KMS-11 (cell line): Measurements from ENCODE around the gene RNF220.

ENCODE experiments used
- H2AFZ ChIP-seq: fragments of 200-600 bp; sonication (generic); 2 replicates; pipeline ENCODE4 v1.6.1; 2016; ENCODE audit warnings: antibody characterized with exemption, mixed run types, low read depth
- H3K27ac ChIP-seq: fragments of 200-600 bp; sonication (generic); 2 replicates; pipeline ENCODE4 v1.6.1; 2016; ENCODE audit warnings: mild to moderate bottlenecking, mixed run types
- H3K27me3 ChIP-seq: fragments of 200-600 bp; sonication (generic); 2 replicates; pipeline ENCODE4 v1.6.1; 2017; ENCODE audit warnings: mild to moderate bottlenecking, low read depth, mixed run types, moderate library complexity; ENCODE audit not compliant: insufficient read depth
- H3K36me3 ChIP-seq: fragments of 200-600 bp; sonication (generic); 2 replicates; pipeline ENCODE4 v1.6.1; 2017; ENCODE audit warnings: mild to moderate bottlenecking, mixed run types; ENCODE audit not compliant: insufficient read depth
- H3K4me1 ChIP-seq: fragments of 200-600 bp; sonication (generic); 2 replicates; pipeline ENCODE4 v1.6.1; 2016; ENCODE audit warnings: mild to moderate bottlenecking, low read depth, mixed run types; ENCODE audit not compliant: poor library complexity, severe bottlenecking
- H3K4me2 ChIP-seq: fragments of 200-600 bp; sonication (generic); 2 replicates; pipeline ENCODE4 v1.7.0; 2016; ENCODE audit warnings: mild to moderate bottlenecking, mixed run types
- H3K4me3 ChIP-seq: fragments of 200-600 bp; sonication (generic); IDR thresholded peaks from 2 replicates; pipeline ENCODE4 v1.6.1; 2017; ENCODE audit warnings: low read depth, low read length, mixed read lengths; ENCODE audit not compliant: insufficient read depth
- H3K79me2 ChIP-seq: fragments of 200-600 bp; sonication (generic); 2 replicates; pipeline ENCODE4 v1.6.1; 2016; ENCODE audit warnings: low read depth, mixed run types; ENCODE audit not compliant: insufficient read depth
- H3K9ac ChIP-seq: fragments of 200-600 bp; sonication (generic); 2 replicates; pipeline ENCODE4 v1.6.1; 2016; ENCODE audit warnings: mild to moderate bottlenecking, mixed run types
- H4K20me1 ChIP-seq: fragments of 200-600 bp; sonication (generic); 2 replicates; pipeline ENCODE4 v1.6.1; 2016; ENCODE audit warnings: mild to moderate bottlenecking, mixed run types; ENCODE audit not compliant: insufficient read depth
- TF ChIP-seq, protein P1 (sequence below): fragments of 200-600 bp; sonication (generic); conservative IDR thresholded peaks from 2 replicates; pipeline ENCODE4 v1.6.1; 2017; ENCODE audit warnings: low read depth, mild to moderate bottlenecking, antibody characterized with exemption, low read length, moderate library complexity, mixed read lengths

The RNF220 gene

DNA sequence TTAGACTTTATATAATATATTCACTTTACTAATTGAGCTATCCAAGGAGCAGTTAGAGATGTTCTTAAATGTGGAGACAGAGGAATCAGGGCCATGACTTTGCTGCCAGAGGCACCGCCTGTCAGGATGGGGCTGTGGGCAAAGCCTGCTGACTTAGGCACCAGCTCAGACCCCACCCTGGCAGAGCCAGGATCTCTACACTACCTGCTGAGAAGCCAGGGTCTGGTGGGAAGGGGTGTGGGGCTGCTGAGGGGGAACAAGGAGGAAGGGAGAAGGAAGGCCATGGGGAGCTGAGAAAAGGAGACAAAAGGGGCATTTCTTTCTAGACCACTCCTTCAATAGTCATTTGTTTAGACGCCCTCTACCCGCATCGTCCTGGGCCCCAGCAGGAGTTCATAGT lies 164.4 kb downstream of the RNF220 start:
- Histone ChIP-seq H2AFZ (no peak overlapping the region), H3K4me3 (no peak overlapping the region), H4K20me1 (no peaks in the 10 kb centered on the region), H3K79me2 (no peaks in the 10 kb centered on the region), H3K9ac (no peak overlapping the region), H3K27me3 (no peaks in the 10 kb centered on the region), H3K27ac (no peak overlapping the region), H3K4me1 (no peaks in the 10 kb centered on the region), H3K4me2 (no peak overlapping the region), H3K36me3 (no peaks in the 10 kb centered on the region)
- TF ChIP-seq, protein P1, sequence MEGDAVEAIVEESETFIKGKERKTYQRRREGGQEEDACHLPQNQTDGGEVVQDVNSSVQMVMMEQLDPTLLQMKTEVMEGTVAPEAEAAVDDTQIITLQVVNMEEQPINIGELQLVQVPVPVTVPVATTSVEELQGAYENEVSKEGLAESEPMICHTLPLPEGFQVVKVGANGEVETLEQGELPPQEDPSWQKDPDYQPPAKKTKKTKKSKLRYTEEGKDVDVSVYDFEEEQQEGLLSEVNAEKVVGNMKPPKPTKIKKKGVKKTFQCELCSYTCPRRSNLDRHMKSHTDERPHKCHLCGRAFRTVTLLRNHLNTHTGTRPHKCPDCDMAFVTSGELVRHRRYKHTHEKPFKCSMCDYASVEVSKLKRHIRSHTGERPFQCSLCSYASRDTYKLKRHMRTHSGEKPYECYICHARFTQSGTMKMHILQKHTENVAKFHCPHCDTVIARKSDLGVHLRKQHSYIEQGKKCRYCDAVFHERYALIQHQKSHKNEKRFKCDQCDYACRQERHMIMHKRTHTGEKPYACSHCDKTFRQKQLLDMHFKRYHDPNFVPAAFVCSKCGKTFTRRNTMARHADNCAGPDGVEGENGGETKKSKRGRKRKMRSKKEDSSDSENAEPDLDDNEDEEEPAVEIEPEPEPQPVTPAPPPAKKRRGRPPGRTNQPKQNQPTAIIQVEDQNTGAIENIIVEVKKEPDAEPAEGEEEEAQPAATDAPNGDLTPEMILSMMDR: no peak

- TF ChIP-seq, protein P1: peak; percentile 77
- Histone ChIP-seq H3K9ac (no peak overlapping the region), H3K79me2 (no peaks in the 10 kb centered on the region), H3K27ac (no peak overlapping the region), H3K27me3 (no peaks in the 10 kb centered on the region), H3K4me2 (no peak overlapping the region), H4K20me1 (no peaks in the 10 kb centered on the region), H3K4me3 (no peak overlapping the region), H2AFZ (no peak overlapping the region), H3K4me1 (no peaks in the 10 kb centered on the region), H3K36me3 (no peaks in the 10 kb centered on the region)
These were observed 166.9 kb downstream of the RNF220 start for GRCh38 chr1:44571712-44572571.

- no peak overlapping the region for H3K9ac ChIP-seq
- H3K4me2 ChIP-seq: no peak overlapping the region
- no peaks in the 10 kb centered on the region for H3K36me3 ChIP-seq
- no peak overlapping the region for H3K27ac ChIP-seq
- TF ChIP-seq, protein P1: no peak
- no peaks in the 10 kb centered on the region for H3K27me3 ChIP-seq
- no peaks in the 10 kb centered on the region for H4K20me1 ChIP-seq
- no peak overlapping the region for H2AFZ ChIP-seq
- no peaks in the 10 kb centered on the region for H3K4me1 ChIP-seq
- no peak overlapping the region for H3K4me3 ChIP-seq
- no peaks in the 10 kb centered on the region for H3K79me2 ChIP-seq
These were observed 167.5 kb downstream of the RNF220 start for GRCh38 chr1:44572572-44572879.

DNA sequence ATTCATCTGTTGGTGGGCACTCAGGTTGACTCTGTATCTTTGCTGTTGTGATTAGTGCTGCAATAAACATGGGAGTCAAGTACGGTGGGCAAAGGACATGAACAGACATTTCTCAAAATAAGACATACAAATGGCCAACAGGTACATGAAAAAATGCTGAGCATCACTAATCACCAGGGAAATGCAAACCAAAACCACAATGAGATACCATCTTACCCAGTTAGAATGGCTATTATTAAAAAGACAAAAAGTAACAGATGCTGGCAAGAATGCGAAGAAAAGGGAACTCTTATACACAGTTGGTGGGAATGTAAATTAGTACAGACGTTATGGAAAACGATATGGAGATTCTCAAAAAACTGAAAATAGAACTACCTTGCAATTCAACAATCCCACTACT lies 170.3 kb downstream of the RNF220 start:
- H4K20me1 ChIP-seq: no peaks in the 10 kb centered on the region
- no peak overlapping the region for H3K9ac ChIP-seq
- no peak overlapping the region for H3K4me3 ChIP-seq
- no peaks in the 10 kb centered on the region for H3K4me1 ChIP-seq
- no peaks in the 10 kb centered on the region for H3K36me3 ChIP-seq
- H2AFZ ChIP-seq: no peak overlapping the region
- TF ChIP-seq, protein P1: no peak
- H3K27ac ChIP-seq: no peak overlapping the region
- no peak overlapping the region for H3K4me2 ChIP-seq
- H3K79me2 ChIP-seq: no peaks in the 10 kb centered on the region
- no peaks in the 10 kb centered on the region for H3K27me3 ChIP-seq
